ENCODE results near the gene PDLIM3.

GRCh38 chr4:185508181-185508580 lies 27.1 kb downstream of the PDLIM3 start:
- no peak for TF ChIP-seq CTCF (conservative IDR thresholded peaks at IDR 0.05)
- TF ChIP-seq EZH2 (IDR thresholded peaks at IDR 0.05; ENCODE audit: low read depth): no peak
